Measurements from ENCODE around the gene EFHD2.

DNA sequence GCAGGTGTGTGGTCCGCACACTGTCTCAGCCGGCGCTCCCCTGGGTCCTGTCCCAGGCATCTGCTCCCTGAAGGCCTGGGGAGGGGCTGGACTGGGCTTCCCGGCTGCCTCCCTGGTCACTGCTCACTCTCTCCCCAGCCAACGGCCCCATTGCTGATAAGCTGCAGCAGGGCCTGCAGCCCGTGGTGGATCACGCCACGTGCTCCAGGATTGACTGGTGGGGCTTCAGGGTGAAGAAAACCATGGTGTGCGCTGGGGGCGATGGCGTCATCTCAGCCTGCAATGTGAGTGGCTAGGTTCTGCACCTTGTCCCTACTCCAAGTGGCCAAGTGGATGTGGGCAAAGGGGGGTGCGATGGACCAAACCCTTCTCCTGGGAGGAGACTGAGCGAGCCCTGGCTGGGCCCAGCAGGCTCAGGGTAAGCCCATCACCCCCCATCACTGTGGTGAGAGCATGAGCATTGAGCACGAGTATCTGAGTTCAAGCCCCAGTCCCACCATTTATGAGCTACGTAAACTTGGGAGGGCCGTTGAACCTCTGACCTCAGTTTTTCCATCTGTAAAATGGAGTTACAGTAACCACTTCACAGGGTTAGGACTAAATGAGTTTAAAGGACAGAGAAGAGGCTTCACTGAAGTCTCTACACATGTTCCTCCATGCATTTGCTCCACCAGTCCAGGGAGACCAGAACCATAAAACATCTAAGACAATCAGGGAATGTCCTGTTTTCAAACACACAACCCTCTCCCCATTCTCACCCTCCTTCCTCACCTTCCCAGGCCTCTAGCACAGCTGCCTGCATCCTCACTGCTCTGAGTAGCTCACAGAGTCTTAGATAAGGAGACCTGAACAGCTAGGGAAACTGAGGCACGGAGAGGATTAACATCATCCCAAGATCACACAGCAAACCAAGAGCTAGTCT lies 35.0 kb downstream of the EFHD2 start:
- TF ChIP-seq CTCF (IDR thresholded peaks at IDR 0.05) (no peak), POLR2A (IDR thresholded peaks at IDR 0.05) (no peak)

All from Peyer's patch (tissue), 4 donors.